ENCODE measurements around the gene HCN1.

The HCN1 gene

GRCh38 chr5:45274241-45274640, 421.9 kb downstream of the HCN1 start:
- DNase-seq, result no peak

- DNase-seq, result no peak
Observed at GRCh38 chr5:45271626-45272025, 424.6 kb downstream of the HCN1 start.

GRCh38 chr5:45264447-45264846, 431.7 kb downstream of the HCN1 start:
- no peak for DNase-seq

GRCh38 chr5:45262061-45262590, 434.1 kb downstream of the HCN1 start:
- DNase-seq, result no peak

- no peak for DNase-seq
Observed at GRCh38 chr5:45261125-45261524, 435.1 kb downstream of the HCN1 start.

GRCh38 chr5:45260292-45260691, 435.9 kb downstream of the HCN1 start:
- DNase-seq, result no peak

GRCh38 chr5:45252978-45253377, 443.2 kb downstream of the HCN1 start:
- DNase-seq, result no peak

GRCh38 chr5:45252541-45252940, 443.6 kb downstream of the HCN1 start:
- DNase-seq, result no peak

GRCh38 chr5:45225571-45226031, 470.6 kb downstream of the HCN1 start:
- no peak for DNase-seq

GRCh38 chr5:45205403-45205961, 490.7 kb downstream of the HCN1 start:
- DNase-seq, result no peak
